Breast epithelium (tissue), 3 donors: ENCODE measurements around the gene INTS13.

Experiments
- CTCF ChIP-seq, 3 donors: fragments of 450-650 bp; IDR thresholded peaks; one replicate each; pipeline ENCODE4 v1.5.1; 2016 to 2017; ENCODE audit warnings: antibody characterized with exemption in 3 of 3, mild to moderate bottlenecking in 3 of 3, moderate library complexity in 3 of 3
- POLR2A ChIP-seq: fragments of 450-650 bp; IDR thresholded peaks from one replicate; pipeline ENCODE4 v1.6.1; 2016; ENCODE audit warnings: antibody characterized with exemption, mild to moderate bottlenecking, moderate library complexity
- POLR2AphosphoS5 ChIP-seq, 3 donors: sonication (generic); formaldehyde crosslinking; IDR thresholded peaks; one replicate each; pipeline ENCODE4 v1.6.1; 2017; ENCODE audit warnings: antibody characterized with exemption in 3 of 3

GRCh38 chr12:26953447-26953846, 15.7 kb upstream of the INTS13 start:
- no peak for TF ChIP-seq POLR2AphosphoS5 (IDR thresholded peaks at IDR 0.05)
- no peak for TF ChIP-seq CTCF (IDR thresholded peaks at IDR 0.05)
- no peak for TF ChIP-seq POLR2A
